GM21526 (cell line): Measurements from ENCODE around the gene MYORG.

Experiments
- ATAC-seq: cut with Tn5 transposase; IDR thresholded peaks from one replicate; pipeline ENCODE4 v1.9.1; 2021; ENCODE audit warnings: moderate library complexity; ENCODE audit not compliant: unreplicated experiment, low FRiP score

MYORG gene

DNA sequence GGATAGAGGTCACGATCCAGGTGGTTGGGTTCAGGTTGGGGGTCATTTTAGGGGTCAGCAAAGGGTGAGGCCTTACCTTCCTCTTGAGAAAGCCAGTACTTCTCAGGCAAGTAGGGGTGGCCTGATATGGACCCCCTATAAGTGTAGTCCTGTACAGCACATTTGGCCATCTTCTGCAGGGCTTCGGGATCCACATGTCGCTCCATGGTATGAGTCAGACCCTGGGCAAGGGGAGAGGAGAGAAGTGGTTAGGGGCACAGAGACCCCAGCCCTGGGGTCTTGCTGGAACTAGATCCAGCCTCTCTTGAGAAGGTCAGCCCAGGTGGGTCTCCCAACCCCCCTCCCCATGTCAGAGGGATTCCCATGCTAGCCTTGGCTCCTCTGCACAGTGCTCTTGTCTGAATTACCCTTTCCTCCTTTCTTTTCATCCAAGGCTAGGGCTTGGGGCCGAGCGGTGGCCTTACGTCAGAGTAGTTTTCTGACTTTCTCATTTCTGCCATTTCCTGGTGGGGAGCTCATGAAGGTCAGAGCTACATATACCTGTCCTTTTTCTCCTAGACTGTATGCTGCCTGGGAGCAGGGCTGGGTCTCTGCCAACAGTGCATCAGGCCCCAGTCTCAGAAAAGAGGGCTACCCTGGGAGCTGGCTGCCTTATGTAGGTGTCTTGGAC is 9.0 kb upstream of the MYORG start:
- ATAC-seq, result no peak

DNA sequence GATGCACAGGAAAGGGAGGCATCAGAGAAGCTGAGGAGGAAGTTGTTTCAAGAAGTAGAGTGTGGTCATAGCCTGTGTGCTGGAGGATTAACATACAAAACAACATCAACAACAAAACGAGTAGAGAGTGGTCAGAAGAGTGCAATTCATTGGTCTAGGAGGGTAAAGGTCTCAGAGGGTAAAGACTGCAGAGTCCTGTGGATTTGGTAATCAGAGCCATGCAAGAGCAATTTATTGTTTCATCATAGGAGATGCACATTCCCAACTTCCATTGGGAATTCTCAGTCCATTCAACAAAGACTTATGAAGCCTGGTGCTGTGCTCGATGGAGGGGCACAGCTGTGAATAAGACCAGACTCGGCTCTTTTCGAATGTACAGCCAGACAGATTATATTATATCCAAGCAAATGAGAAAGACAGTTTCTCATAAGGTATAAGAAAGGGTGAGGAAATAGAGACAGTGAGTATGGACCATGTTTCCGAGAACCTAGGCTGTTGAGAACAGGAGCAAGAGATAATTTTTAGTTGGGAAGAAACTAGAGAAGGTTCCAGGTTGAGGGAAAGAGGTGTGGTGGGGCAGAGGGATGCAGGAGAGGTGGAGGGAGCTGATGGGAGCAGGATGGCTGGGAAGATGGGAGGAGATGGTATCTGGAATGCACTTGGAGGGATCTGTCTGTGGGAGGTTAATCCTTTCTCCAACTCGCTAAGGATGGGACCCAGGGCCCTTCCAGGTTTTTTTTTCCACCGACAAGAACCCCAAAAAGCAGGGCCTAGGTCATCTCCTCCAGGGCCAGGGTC is 7.9 kb upstream of the MYORG start:
- ATAC-seq, result no peak

DNA sequence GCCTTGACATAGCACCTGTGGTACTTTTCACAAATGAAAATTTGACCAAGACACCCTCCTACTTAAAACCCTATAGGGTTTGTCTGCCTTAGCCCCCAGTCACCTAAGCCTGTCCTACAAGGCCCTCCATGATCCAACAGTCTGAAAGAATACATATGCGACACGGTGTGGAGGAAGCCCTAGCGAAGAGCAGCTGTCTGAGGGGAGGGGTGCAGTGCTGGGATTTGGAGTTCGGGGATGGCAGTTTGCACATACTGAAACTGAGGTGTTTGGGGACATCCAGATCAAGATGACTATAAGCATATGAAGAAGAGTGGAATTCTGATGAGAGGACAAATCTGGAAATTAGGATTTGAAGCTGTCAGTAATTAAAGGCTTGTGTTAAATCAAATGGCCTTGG is 7.2 kb upstream of the MYORG start:
- no peak for ATAC-seq

DNA sequence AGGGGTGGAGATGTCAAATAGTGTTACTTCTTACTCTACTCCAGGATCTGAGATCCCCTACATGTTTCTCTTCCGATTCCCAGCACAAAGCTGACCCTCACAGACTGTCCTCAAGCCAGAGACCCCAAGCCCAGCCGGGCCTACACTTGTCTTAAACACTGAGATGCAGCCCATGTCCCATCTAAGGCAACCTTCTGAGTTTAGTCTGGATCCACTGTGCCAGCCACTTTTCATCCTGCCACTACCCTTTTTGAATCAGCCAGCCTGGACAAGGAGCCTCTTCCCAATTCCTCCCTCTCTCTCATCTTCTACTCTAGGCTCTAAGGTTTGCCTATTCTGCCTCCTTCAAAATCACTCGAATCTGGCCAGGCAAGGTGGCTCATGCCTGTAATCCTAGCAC is 6.2 kb upstream of the MYORG start:
- ATAC-seq, result no peak

DNA sequence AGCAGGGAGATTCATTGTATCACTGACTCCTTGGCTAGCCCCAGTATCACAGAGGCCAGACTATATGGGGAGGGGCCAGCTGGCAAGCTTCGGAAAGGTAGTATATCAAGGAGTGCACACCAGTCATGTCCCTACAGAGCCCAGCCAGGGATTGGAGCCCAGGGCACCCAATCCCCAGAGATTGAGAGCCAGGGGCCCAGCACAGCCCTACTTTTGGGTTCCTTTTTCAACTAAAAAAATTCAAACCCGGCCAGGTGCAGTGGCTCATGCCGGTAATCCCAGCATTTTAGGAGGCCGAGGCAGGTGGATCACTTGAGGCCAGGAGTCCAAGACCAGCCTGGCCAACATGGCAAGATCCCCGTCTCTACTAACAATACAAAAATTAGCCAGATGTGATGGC is 5.4 kb upstream of the MYORG start:
- no peak for ATAC-seq

DNA sequence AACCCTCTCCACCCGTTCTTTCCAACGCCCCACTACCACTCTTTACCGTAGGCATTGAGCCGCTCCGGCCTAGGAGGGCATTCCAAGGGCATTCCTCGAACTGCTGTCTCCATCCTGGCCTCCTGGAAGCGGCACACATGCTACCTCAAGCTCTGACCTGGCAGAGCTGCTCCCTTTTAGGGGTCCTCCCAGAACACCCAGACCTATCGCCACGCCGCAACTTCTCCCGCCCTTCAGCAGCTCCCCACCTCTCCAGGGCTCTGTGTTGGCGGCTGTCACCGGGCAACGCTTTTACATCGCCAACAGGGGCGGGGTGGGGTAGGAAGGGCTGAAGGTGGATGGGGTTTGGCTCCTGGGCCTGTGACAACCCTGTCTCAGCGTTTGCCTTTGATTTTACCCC is 4.6 kb upstream of the MYORG start:
- ATAC-seq, result no peak

DNA sequence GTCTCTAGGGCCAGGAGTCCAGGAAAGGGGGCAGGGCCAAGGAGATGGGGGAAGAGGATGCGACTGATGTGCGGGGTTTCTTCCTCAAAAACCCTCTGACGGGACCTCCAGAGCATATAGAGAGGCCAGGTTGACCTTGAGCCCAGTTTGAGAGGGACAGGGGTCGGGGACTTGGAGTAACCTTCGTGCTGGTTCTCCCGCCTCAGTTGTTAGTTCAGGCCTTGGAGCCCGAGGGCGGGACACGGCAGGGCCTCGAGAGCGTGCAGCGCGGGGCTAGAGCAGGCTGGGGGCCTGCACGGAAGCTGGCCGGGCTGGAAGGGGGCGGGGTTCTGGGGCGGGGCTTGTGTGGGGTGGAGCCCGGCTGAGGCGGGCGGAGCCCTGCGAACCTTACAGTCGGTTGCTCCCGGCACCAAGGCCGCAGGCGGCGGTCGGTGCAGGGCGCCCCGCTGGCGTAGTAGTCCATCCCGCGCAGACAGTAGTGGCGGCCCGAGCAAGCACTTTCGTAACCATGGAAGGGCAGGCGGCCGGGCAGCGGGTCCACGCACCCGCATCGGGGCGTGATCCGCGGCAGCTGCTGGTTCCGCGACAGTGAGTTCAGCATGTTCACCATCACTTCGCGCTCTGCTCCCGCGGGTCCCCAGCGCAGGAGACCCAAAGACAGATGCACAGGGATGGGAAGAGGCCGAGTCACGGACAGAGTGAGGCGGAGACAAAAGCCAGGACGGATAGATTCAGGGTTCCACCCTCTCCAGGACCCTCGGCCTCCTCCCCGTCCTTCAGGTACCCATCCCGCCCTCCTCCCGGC is 4.0 kb upstream of the MYORG start:
- ATAC-seq, result no peak

DNA sequence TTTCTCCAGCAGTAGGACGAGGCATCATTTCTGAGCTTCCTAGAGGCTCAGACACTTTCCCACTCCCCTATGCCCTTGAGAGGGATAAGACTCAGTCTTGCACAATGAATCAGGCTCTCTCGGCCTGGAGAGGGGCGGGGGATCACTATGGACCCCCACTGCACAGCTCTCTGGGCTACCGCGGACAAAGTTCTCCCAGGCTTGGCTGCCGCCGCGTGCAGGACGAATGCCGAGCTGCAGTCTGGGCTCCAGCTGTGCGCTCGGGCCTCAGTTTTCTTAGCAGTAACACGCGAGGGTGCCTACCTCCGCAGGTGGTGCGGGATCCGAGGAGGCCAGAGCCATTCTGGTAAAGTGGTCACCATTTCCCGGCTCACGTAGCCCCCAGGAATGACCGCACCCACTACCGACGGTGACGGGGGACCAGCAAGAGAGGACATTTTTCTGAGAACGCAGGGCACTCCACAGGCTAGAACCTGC is 3.4 kb upstream of the MYORG start:
- no peak for ATAC-seq

DNA sequence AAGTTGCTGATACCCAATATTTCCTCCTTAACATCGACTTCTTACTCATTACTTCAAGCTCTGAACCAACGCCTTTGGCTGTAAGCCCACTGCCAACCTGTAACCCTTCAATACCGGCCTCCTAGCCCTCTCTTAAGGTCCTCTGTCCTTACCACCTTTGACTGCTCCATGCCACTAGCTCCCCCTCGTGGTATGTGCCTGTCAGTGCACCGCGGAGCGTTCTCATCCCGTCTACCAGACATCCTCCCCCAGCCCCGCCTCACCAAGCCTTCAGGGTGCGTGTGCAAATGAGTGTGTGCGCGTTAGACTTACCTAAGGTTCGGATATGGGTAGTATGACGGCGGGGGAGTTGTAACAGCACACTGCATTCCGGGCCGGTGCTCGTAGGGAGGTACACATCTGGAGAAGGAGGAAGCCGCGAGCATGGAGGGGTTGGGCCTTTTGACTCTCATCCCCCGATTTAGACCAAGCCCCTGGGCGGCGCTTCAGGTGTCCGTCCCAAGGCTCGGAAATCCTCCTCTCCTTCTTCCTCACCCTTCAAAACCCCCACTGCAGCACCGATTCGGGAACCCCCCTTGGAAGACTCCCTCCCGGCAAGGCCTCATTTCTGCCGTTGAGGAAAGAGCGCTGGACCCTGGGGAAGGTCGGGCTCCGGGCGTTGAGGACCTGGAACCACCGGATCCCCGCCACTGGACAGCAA is 2.8 kb upstream of the MYORG start:
- ATAC-seq, result peak; percentile 31

DNA sequence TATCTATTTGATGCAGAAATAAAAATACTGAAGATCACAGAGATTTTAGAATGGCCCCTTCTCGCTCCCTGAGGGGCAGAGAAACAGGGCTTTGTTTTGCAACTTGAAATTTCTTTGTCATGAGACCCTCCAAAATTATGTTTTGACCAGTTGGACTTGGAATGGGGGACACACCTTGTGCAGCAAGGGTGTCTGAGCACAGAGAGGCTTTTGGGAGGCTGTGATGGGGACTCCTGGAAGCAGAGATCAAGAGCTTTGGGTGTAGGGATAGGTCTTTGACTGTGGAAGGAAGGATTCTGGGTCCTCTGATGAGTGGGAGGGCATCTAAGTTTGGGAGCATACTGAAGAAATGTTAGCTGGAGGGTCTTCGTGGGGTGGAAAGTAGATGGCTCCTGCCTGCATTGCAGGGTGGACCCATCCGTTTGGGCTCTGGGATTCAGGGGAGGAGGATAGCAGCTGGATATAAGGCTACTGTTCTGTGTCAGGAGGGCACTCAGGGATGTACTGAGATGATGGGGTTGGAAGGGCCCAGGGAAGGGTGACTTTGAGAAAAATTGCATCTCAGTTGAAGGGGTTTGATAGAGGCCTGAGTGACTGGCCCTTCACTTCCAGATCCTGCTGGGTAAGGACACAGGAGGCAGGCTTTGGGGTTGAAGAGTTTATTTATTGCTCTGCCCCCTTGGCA is 1.8 kb upstream of the MYORG start:
- no peak for ATAC-seq

DNA sequence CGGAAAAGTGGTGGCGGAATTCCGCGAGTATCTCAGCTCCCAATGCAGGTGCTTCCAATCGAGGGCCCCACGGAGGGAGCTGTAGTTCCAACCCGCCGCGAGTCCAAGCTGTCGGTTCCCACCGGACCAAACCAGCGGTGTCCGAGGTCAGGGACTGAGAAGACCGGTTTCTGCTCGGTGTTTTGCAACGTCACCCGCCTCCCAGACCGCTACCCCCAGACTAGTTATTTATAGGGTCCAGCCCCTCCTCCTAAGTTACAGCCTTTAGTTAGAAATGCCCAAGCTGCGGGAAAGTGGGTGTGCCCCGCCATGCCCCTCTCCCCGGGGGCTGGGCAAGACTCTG is 677 bp upstream of the MYORG start:
- no peak for ATAC-seq

DNA sequence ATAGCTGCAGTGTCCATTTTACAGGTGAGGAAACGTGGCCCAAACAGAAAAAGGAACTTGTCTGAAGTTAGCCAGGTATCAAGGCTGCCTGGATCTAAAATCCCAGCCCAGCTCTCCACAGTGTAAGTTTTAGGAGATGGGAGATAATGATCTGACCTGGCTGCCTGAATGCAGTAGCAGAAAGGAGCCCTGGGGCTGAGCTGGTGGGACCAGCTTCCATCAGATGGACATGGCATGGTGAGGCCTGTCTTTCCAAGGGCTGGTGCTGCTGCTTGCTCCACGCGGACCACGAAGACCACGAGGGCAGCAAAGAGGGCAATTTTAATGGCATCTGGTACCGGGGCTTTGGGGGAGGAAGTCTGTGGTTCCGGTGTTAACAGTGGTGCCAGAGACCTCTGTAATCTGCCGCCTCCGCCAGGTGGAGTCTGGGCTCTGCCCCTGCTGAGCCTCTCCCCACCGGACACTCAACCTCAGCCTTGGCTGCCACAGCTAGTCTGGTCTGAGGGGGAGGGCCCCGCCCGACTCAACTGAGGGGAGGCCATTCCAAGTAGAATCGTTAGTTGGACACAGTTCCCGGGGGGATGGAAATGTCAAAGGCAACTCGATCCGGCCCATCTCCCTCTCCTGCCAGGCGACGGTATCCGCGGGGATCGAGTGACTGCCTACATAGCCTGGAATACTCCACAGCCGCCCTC is 650 bp downstream of the MYORG start:
- ATAC-seq, result no peak

DNA sequence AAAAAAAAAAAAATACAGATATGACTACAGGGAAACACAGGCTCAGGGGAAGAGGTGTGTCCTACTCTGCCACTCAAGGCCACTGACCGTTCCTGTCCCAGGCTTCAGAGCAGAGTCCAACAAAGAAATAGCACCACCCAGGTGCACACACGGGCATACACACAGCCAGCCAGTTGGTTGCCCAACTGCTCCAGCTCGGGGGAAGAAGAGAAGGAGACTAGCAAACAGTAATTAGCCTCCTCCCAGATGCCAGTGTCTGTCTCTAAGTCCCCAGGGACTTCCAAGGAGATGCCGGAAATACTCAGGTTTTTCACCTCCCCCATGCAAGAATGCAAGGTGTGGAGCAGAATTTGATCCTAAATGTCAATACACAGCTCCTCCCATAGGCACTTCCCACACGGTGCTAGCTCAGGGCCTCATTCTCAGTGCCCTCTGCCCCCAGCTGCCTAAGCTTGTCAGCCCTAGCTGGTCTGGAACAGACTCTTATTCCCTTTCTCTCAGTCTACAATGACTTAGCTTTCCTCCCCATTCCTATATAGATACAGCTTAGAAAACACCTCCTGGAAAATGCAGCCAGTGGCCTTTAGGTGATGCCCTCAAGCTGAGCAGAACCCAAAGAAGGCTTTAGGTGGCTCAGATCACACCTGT is 1.7 kb downstream of the MYORG start:
- ATAC-seq, result no peak

DNA sequence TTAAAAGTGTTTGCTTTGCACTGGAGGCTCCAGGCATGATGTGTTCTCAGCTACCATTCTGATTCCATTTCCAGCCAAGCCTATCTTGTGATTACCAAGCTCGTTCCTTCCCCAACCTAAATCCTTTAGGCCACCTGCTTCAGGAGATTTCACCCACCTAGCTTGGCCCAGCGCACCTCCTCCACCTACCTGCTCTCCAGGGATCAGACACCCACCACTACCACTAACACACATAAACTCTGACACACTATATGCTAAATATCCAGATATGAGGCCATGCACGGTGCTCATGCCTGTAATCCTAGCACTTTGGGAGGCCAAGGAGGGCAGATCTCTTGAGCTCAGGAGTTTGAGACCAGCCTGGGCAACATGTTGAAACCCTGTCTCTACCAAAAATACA is 2.4 kb downstream of the MYORG start:
- ATAC-seq, result no peak

DNA sequence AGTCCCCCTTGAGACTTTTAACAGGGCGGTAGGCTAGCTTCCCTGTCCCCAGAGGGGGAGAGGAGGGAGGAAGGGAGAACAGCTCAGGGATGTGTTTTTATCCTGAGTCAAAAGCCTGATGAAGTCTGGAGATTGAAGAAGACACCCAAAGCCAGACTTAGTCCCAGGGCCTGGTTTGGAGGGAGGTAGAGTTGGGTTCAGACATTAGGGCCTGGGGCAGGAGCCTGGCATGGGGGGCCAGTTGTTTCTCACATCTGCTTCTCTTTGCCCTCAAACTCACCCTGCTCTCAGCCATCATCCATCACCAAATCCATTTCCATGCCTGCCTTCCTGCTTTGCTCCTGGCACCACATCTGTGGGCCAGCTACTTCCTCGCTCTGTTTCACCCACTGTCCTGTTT is 2.9 kb downstream of the MYORG start:
- ATAC-seq, result no peak

DNA sequence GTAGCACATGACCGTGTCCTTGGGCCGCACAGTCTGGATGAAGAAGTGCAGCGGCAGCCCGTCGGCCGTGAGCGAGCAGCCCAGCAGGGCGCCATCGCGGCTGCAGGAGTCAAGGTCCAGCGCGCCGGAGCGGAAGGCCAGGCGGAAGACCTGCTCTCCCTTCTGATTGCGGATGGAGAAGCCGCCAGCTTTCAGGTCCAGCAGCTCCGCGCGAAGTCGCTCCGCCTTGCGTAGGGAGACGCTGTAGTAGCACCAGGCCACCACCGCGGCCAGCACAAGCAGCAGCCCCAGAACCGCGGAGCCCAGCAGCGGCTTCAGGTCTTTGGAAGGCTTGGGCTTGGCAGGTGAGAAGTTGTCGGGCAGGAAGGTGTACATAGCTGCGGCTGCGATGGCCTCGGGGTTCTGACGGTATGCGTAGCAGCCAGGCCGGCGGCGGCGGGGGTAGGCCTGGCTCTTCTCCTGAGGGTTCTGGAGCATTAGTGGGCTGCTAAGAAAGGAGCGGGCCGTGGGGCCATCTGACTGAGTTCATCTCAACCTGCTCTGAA is 4.2 kb downstream of the MYORG start:
- ATAC-seq, result no peak

DNA sequence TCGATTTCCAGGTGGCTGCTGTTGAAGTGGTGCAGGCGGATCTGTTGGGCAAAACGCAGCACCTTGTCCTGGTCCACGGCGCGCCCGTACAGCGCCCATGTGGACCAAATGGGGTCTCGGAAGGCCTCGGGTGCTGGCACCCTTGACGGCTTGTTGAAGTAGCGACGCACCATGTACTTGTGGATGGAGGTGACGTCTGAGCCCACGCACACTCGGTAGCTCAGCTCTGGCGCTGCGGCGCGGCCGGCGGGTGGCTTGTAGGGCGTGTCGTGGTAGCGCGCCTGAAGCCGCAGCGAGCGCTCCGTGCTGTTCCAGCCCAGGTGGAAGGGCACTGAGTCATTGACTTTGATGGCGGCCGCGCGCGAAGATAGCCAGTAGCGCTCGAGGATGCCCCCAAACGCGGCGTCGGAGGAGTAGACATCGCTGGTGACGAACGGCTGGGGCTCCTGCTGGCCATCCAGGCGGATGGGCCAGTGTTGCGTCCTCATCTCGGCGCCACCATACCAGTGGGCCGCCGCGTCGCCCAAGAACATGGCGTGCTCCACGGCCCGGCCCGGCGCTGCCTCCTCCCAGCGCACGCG is 4.7 kb downstream of the MYORG start:
- ATAC-seq, result no peak

DNA sequence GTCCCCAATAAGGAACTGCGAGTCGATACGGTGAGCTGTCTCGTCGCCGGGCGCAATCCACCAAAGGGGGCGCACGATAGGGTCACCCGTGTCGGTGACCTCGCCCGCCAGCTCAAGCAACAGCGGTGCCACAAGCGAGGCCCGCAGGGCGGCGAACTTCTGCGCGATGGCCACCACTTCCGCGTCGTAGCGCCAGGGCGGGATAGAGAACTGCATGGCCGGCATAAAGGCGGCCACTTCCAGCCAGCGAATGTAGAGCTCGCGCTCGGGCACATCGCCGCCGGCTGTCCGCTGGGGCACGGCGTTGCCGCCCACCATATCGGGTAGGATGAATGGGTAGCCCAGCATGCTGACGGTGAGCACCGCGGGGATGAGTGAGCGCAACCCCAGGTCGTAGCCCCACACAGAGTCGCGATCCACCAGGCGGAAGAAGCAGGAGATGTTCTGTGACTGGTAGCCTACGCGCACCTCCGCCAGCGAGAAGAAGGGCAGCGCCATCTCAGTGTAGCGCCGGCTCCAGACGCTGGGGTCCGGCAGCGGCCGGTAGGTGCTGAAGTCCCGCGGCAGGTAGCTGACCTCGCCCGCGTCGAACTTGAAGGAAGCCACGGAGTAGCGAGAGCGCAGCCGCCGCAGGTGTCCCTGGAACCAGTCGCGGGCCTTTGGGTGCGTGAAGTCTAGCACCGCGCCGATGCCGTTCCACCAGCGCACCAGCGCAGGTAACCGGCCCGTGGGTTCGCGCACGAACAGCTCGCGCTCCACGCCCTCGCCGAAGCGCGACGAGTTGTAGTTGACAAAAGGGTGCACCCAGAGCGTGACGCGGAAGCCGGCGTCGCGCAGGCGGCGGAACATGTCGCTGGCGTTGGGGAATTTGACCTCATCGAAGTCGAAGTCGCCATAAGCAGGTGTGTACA is 5.5 kb downstream of the MYORG start:
- no peak for ATAC-seq
